Activated naive CD8-positive, alpha-beta T cell treated with anti-CD3 and anti-CD28 coated beads for 36 hours (primary cell): ENCODE results near the gene PERCC1. TPM values are rescaled to one million over a fixed set of nuclear protein-coding genes. Genes with fewer than 3 reads are reported as not detected.

Experiments used
- DNase-seq: peaks from one replicate; pipeline ENCODE4 v3.0.0; 2021
- H3K27ac Mint-ChIP-seq: one replicate; pipeline ENCODE4 v1.8.0; 2022; ENCODE audit warnings: mild to moderate bottlenecking, moderate library complexity, mixed read lengths
- H3K27me3 Mint-ChIP-seq: one replicate; pipeline ENCODE4 v1.8.0; 2022; ENCODE audit warnings: mild to moderate bottlenecking, mixed read lengths
- H3K36me3 Mint-ChIP-seq: one replicate; pipeline ENCODE4 v1.8.0; 2021; ENCODE audit warnings: mild to moderate bottlenecking, mixed read lengths
- H3K4me1 Mint-ChIP-seq: one replicate; pipeline ENCODE4 v1.8.0; 2021; ENCODE audit warnings: mixed read lengths
- H3K4me3 Mint-ChIP-seq: one replicate; pipeline ENCODE4 v1.8.0; 2022; ENCODE audit warnings: mild to moderate bottlenecking, moderate library complexity, mixed read lengths
- H3K9me3 Mint-ChIP-seq: one replicate; pipeline ENCODE4 v1.8.0; 2022; ENCODE audit warnings: mixed read lengths
- total RNA-seq, 2 experiments: library from RNA; stranded (reverse); gene quantifications; one replicate each; pipeline ENCODE4 v1.2.3, GENCODE V29; 2021

PERCC1 gene
- total RNA-seq, 2 experiments from 2014 or later = 0.25 to 0.40 TPM

DNA sequence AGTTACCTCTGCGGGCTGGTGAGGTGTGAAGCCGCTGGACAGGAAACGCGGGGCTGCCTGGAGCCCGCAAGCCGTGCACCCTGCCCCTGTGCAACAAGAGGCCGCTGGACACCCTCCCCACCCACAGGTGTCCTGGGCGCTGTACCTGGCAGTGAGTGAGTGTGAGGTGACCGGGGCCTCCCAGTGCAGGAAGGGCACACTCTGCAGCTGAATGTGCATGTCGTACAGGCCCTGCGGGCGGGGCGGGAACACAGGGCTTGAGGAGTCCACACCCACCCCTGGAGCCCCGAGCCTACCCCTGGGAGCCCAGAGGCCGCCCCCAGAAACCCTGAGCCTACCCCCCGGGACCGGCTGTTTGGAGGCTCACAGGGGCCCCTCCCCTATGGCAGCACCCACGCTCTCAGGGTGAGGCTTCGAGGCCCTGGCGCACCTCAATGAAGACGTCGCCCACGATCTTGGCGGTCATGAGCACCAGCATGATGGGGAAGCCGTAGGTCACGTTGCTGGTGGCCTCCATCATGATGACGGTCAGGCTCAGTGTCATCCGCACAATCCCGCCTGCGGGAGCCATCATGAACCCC is 17.7 kb downstream of the PERCC1 start:
- Mint-ChIP-seq H3K4me3 (no peak overlapping the region), H3K27ac (no peak overlapping the region), H3K36me3 (peaks cover 2% of the 10 kb centered on the region), H3K27me3 (no peaks in the 10 kb centered on the region), H3K4me1 (no peaks in the 10 kb centered on the region), H3K9me3 (no peaks in the 10 kb centered on the region)
- DNase-seq = no peak

DNA sequence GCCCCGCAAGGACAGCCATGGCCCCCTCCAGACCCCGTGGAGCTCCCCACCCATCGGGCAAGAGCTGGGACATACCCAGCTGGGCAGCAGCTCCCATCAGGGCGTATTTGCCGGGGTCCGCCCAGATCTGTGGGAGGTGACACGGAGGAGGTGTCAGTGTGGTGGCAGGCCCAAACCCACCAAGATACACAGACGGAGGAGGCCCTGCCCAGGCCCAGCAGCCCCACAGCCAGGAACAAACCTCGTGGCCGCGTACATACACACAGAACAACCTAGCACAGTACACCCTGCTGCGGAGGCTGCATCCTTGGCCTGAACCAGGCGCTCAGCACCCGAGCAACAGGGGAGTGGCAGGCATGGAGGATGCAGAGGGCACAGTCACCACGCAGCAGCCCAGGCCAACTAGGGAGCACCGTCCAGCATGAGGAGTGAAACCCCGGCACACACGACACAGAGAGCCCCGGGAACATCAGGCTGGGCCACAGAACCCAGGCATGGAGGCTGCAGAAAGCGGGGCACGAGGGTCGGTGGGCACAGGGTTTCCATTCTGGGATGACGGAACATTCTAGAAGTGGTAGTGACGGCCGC is 18.4 kb downstream of the PERCC1 start:
- Mint-ChIP-seq H3K9me3 (no peaks in the 10 kb centered on the region), H3K27me3 (no peaks in the 10 kb centered on the region), H3K36me3 (peaks cover 2% of the 10 kb centered on the region), H3K4me3 (no peak overlapping the region), H3K4me1 (no peaks in the 10 kb centered on the region), H3K27ac (no peak overlapping the region)
- no peak for DNase-seq

DNA sequence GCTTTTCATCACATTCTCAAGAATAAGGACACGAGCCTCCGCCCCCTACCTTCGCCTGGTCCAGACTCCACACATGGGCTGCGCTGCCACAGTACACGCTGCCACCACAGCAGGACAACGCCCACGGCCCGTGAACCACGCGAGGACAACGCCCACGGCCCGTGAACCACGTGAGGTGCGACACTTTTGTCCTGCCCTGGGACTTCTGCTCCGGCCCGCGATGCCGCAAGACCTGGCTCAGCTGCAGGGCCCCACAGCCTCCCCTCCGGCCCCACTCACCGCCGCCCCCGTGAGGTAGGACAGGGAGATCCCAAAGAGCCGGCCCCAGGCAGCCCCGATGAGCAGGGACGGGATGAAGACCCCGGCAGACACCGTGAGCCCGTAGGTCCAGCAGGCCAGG is 19.3 kb downstream of the PERCC1 start:
- H3K4me1 Mint-ChIP-seq = no peaks in the 10 kb centered on the region
- no peak for DNase-seq
- no peaks in the 10 kb centered on the region for H3K9me3 Mint-ChIP-seq
- no peaks in the 10 kb centered on the region for H3K27me3 Mint-ChIP-seq
- no peak overlapping the region for H3K27ac Mint-ChIP-seq
- peaks cover 2% of the 10 kb centered on the region for H3K36me3 Mint-ChIP-seq
- no peak overlapping the region for H3K4me3 Mint-ChIP-seq

DNA sequence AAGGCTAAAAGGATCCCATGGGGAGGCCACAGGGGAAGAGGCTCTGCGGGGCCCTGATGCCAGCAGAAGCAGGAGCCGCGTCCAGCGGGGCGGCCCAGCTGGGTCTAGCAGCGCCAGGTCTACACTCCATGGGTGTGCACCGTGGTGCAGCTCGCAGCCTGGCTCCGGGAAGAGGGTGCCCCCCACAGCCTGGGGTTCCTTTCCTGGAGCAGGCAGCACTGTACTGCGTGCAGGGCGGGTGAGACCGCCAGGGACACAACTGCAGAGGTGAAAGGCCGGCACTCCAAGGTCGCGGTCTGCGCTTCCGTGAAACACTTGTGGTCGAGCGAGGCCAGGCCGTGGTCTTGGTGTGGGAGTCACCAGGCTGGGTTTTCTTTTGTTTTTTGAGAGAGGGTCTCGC is 20.0 kb downstream of the PERCC1 start:
- Mint-ChIP-seq H3K27ac (no peak overlapping the region), H3K4me3 (no peak overlapping the region), H3K9me3 (no peaks in the 10 kb centered on the region), H3K4me1 (no peaks in the 10 kb centered on the region), H3K27me3 (no peaks in the 10 kb centered on the region), H3K36me3 (peaks cover 2% of the 10 kb centered on the region)
- no peak for DNase-seq

DNA sequence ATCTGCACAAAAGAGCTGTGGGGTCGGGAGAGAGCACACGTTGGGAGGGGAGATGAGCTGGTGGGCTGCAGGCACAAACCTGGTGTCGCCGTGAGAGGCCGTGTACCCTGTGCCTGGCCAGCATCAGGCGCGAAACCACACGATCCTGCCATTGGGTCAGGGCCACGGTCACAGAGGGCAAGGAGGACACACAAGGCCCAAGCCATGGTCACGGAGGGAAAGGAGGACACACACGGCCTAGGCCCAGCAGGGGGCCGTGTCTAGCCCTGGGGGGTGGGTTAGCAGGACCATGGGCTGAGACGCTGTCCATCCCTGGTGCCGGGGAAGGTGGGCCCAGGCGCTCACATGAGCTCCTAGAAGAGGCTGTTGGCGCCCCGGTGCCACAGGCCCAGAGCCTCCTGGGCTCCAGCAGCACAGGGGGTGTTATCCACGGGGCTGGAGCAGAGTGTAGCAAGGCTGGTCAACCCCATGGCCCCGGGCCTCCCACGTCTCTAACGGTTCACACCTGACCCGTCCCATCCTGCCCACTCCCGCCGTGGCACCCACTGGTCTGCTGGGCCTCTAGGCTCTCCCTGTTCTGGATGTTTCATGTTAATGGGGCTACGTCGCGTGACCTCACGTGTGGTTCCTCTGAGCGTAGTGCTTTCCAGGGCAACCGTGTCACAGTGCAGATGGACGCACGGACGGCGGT is 21.0 kb downstream of the PERCC1 start:
- peaks cover 2% of the 10 kb centered on the region for H3K36me3 Mint-ChIP-seq
- DNase-seq = no peak
- no peak overlapping the region for H3K27ac Mint-ChIP-seq

DNA sequence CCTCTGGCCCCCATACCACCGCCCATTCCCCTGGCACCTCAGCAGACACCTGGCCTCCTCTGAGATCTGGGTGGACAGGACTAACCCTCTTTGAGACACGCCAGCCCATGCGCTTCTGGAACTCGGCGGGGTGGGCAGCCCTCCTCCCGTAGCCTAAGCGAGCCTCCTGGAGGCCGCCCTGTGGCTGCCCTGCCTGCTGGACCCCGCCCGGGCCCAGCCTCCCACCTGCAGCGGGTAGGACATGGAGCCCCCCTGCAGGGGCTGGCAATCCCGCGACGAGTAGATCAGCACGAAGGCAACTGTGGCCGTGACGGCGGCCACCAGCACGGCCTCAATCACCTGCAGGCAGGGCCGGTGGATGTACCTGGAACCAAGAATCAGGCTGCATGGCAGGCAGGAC is 21.7 kb downstream of the PERCC1 start:
- Mint-ChIP-seq H3K9me3 (no peaks in the 10 kb centered on the region), H3K27me3 (no peaks in the 10 kb centered on the region), H3K4me1 (no peaks in the 10 kb centered on the region), H3K36me3 (peaks cover 2% of the 10 kb centered on the region), H3K4me3 (no peak overlapping the region), H3K27ac (no peak overlapping the region)
- DNase-seq = no peak

More for the DNA sequence above, 21.0 kb downstream of the PERCC1 start:
- Mint-ChIP-seq H3K4me3 (no peak overlapping the region), H3K9me3 (no peaks in the 10 kb centered on the region), H3K27me3 (no peaks in the 10 kb centered on the region), H3K4me1 (no peaks in the 10 kb centered on the region)

DNA sequence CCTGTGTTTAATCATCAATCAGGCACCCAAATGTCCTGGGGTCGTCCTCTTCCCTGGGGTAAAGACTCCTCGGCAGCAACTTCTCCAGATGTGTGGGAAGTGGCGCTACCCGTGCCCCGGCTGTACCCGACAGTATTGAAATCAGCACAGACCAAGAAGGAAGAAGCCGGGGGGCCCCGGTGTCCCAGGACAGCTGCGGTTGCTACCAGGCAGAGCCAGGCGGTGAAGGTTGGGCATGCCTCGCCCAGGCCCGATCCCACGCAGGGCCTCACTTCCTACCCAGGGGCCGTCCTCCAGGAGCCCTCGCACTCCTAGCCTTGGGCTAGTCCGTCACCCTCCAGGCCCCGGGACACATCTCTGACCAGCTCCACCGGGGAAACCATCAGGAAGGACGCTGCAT is 22.4 kb downstream of the PERCC1 start:
- Mint-ChIP-seq H3K27ac (peak overlapping the region; percentile 20), H3K4me3 (no peak overlapping the region), H3K4me1 (no peaks in the 10 kb centered on the region), H3K36me3 (peaks cover 1% of the 10 kb centered on the region), H3K9me3 (no peaks in the 10 kb centered on the region), H3K27me3 (no peaks in the 10 kb centered on the region)
- no peak for DNase-seq

DNA sequence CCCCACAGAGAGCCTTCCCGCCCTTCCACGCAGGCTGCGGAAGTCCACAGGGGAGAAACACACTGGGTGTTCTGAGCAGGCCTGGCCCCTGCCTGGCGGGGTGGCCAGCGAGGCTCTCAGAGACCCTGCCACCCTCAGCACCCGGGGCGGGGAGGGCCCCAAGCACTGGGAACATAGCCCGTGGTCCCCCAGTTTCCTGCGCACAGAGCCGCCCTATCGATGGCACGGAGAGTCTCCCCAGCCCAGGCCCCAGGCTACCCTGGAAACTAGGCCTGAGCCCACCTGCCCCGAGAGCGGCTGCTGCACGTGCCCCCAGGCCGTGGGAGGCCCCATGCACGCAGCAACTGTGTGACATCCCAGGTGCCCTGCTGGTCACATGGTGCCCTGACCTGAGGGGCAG is 23.7 kb downstream of the PERCC1 start:
- Mint-ChIP-seq H3K36me3 (peaks cover 1% of the 10 kb centered on the region), H3K27ac (no peak overlapping the region), H3K4me3 (no peak overlapping the region), H3K27me3 (no peaks in the 10 kb centered on the region), H3K9me3 (no peaks in the 10 kb centered on the region), H3K4me1 (peaks cover 4% of the 10 kb centered on the region)
- DNase-seq = no peak

DNA sequence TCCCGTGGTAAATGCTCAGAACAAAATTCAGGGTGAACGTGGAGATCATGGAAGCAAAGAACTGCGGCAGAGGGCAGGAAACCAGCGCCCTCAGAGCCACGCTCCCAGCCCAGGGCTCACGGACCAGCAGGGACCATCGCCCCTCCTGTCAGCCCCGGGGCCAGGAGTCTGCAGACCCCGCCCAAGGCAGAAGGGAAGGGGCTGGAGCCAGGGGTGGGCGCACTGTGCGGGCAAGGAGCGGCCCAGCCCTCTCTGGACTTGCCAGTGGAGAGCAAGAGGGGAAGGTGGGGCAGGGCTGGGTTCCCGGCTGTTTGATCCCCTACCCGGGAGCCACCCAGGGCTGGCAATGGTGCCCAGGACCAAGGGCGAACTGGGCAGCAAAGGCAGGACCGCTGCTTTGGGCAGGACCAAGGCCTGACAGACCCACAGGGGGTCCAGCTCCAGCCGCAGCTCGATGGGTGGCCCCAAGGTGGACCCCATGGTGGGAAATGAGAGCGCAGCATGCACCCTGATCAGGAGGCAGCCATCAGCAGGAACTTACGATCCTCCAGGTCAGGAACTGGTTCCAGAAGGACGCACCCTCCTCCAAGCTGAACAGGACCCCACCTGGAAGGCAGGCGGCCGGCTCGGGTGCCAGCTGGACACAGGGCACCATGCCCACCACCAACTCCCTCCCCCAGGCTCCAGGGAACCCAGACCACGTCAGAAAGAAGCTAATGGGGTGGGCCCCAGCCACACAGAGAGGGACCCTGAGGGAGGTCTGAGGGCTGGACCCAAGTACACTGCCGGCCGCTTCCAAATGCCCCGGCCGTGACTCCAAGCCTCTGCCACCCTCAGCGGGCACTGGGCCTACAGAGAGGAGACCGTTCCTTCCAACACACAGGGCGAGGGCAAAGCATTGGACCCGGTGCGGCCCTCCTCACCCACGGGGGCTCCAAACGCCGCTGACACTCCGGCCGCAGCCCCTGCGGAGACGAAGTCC is 24.6 kb downstream of the PERCC1 start:
- no peaks in the 10 kb centered on the region for H3K27me3 Mint-ChIP-seq
- no peak for DNase-seq
- H3K4me1 Mint-ChIP-seq = peaks cover 4% of the 10 kb centered on the region
- no peak overlapping the region for H3K27ac Mint-ChIP-seq
- H3K9me3 Mint-ChIP-seq = no peaks in the 10 kb centered on the region
- H3K4me3 Mint-ChIP-seq = no peak overlapping the region
- peaks cover 1% of the 10 kb centered on the region for H3K36me3 Mint-ChIP-seq

DNA sequence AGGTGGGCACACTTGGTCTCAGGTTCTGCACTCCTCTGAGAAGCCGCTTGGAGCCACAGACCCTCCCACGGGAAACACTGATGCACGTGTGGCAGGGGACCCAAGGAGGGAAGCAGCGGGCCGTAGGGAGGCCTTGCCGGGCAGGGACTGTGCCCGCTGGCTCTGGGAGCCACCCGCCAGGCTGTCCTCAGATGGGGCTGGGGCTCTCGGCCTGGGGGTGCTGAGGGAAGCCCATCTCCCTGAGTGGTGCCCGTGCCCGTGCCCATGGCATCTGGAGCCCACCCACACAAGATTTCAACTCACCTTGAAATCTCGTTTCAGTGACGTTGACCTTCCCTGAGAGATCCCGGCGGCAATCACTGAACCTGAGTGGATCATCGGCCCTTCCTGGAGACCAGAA is 26.1 kb downstream of the PERCC1 start:
- Mint-ChIP-seq H3K36me3 (no peaks in the 10 kb centered on the region), H3K4me1 (peaks cover 4% of the 10 kb centered on the region), H3K4me3 (no peak overlapping the region), H3K27ac (no peak overlapping the region), H3K9me3 (no peaks in the 10 kb centered on the region), H3K27me3 (no peaks in the 10 kb centered on the region)
- DNase-seq = no peak

DNA sequence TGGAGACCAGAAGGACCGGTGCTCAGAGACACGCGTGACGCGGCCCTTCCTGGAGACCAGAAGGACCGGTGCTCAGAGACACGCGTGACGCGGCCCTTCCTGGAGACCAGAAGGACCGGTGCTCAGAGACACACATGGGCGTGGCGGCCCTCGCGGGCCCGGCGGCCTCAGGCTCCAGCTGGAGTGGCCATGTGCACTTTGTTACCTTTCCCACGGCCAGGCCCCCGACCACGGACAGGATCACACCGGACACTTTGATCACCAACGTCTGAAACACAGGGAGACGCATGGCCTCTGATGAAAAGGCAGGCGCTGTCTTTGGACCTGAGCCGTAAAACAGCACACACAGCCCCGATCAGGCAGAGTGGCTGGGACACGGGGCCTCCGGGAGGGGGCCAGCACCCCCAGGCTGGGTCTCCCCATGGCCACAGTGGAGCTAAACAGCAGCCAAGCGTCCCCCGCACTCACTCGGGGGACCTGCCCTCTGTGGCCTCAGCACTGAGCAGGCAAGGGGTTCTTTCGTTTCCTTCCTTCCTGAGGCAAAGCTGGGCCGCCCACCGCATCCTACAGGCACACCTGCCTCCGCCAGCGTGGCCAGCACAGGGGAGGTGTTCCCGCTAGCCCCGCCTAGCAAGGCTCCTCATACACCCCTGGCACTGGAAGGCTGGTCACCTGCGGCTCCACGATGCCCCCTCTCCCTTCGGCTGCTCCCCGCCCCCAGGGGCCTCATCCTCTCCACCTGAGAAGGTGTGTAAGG is 26.8 kb downstream of the PERCC1 start:
- Mint-ChIP-seq H3K27me3 (no peaks in the 10 kb centered on the region), H3K4me1 (peaks cover 4% of the 10 kb centered on the region), H3K9me3 (no peaks in the 10 kb centered on the region), H3K27ac (no peak overlapping the region), H3K36me3 (no peaks in the 10 kb centered on the region), H3K4me3 (no peak overlapping the region)
- DNase-seq = no peak

DNA sequence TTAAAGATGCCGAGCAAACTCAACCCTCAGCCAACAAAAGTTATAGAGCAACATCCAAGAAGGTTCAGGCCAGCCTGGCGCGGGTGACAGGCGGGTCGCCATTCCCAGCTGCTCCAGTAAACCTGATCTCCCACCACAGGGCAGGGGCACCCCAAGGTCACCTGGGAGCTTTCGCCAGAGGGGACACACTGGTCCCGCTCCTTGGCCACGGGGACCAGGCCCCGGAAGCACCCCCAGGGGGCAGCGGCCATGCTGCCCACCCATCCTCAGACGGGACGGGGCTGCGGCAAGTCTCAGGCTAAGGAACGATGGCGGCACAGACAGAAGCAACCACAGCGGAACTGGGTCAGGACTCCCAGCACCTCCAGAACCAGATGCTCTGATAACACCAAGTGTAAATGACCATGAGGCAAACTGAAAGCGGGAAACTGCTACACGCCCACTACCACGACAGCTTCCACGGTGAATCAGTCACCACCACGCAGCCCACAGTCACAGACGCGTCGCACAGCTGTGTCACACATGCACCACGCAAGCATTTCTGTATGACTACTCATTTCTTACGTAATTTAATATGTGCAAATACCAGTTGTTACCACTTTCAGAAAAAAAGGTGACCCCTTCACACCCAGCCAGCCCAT is 27.6 kb downstream of the PERCC1 start:
- no peaks in the 10 kb centered on the region for H3K36me3 Mint-ChIP-seq
- H3K9me3 Mint-ChIP-seq = no peaks in the 10 kb centered on the region
- H3K27me3 Mint-ChIP-seq = no peaks in the 10 kb centered on the region
- no peak overlapping the region for H3K4me3 Mint-ChIP-seq
- H3K4me1 Mint-ChIP-seq = peaks cover 4% of the 10 kb centered on the region
- peak; percentile 36 for DNase-seq
- peak overlapping the region; percentile 70 for H3K27ac Mint-ChIP-seq

DNA sequence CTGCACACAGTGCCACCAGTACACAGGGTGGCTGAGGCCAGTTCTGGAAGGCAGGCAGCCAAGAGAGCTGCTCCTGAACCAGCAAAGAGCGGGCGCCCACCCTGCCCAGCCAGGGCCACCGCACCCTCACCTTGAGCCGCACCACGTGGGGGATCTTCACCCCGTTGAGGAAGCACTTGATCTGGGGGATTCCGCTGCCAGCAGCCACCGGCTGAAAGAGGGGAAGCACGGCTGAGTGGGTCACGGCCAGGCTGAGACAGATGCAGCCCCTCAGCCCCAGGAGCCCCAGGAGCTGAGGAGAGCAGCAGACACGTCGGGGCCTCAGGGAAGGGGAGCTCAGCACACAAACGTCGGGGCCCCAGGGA is 28.1 kb downstream of the PERCC1 start:
- Mint-ChIP-seq H3K4me3 (no peak overlapping the region), H3K27me3 (no peaks in the 10 kb centered on the region), H3K36me3 (no peaks in the 10 kb centered on the region), H3K4me1 (peaks cover 4% of the 10 kb centered on the region), H3K27ac (peak overlapping the region; percentile 70), H3K9me3 (no peaks in the 10 kb centered on the region)
- DNase-seq = no peak

DNA sequence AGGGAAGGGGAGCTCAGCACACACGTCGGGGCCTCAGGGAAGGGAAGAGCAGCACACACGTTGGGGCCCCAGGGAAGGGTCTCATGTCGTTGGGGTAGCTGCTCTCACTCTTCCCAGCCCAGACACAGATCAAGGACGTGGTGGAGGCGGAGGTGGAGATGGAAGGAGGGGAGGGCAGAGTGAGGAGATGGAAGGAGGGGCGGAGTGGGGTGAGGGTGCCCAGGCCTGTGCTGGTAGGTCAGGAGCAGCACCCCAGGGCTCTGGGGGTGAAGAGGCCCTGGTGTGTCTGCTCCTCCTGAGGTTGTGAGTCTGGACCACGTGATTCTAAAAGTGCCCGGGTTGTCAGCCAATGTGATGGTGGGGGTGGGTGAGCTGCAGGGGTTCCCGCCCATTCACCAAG is 29.1 kb downstream of the PERCC1 start:
- Mint-ChIP-seq H3K4me3 (no peak overlapping the region), H3K4me1 (peaks cover 4% of the 10 kb centered on the region), H3K9me3 (no peaks in the 10 kb centered on the region), H3K36me3 (no peaks in the 10 kb centered on the region), H3K27ac (no peak overlapping the region), H3K27me3 (no peaks in the 10 kb centered on the region)
- no peak for DNase-seq
